ENCODE measurements around the gene EFTUD2.

EFTUD2 gene

GRCh38 chr17:44865231-44865660 is 34.0 kb downstream of the EFTUD2 start:
- Histone ChIP-seq H3K27ac (ENCODE audit: low read length) (no peak overlapping the region), H3K79me2 (ENCODE audit: low read length) (no peaks in the 10 kb centered on the region), H3K27me3 (ENCODE audit: low read depth, low read length) (no peaks in the 10 kb centered on the region), H4K20me1 (ENCODE audit: insufficient read depth, low read length) (no peaks in the 10 kb centered on the region), H2AFZ (ENCODE audit: low read depth, low read length) (no peak overlapping the region), H3K4me3 (ENCODE audit: low read length) (no peak overlapping the region), H3K9me3 (ENCODE audit: insufficient read depth, low read length) (no peaks in the 10 kb centered on the region), H3K4me1 (ENCODE audit: low read length) (no peaks in the 10 kb centered on the region), H3K4me2 (ENCODE audit: low read length) (no peak overlapping the region), H3K36me3 (replicated peaks; ENCODE audit: low read depth, low read length) (peaks cover 55% of the 10 kb centered on the region), H3K9ac (ENCODE audit: low read length) (no peak overlapping the region)
- TF ChIP-seq CTCF (IDR thresholded peaks at IDR 0.05; ENCODE audit: low read depth, low read length) = peak; percentile 91
- no peak for TF ChIP-seq EZH2phosphoT487 (IDR thresholded peaks at IDR 0.05; ENCODE audit: low read depth)

- TF ChIP-seq CTCF (IDR thresholded peaks at IDR 0.05; ENCODE audit: low read depth, low read length) = no peak
- no peak for TF ChIP-seq EZH2phosphoT487 (IDR thresholded peaks at IDR 0.05; ENCODE audit: low read depth)
- Histone ChIP-seq H3K9ac (ENCODE audit: low read length) (no peak overlapping the region), H3K9me3 (ENCODE audit: insufficient read depth, low read length) (no peaks in the 10 kb centered on the region), H3K27me3 (ENCODE audit: low read depth, low read length) (no peaks in the 10 kb centered on the region), H3K79me2 (ENCODE audit: low read length) (no peaks in the 10 kb centered on the region), H2AFZ (ENCODE audit: low read depth, low read length) (no peak overlapping the region), H3K4me2 (ENCODE audit: low read length) (no peak overlapping the region), H4K20me1 (ENCODE audit: insufficient read depth, low read length) (no peaks in the 10 kb centered on the region), H3K36me3 (replicated peaks; ENCODE audit: low read depth, low read length) (peaks cover 57% of the 10 kb centered on the region), H3K4me1 (ENCODE audit: low read length) (no peaks in the 10 kb centered on the region), H3K27ac (ENCODE audit: low read length) (no peak overlapping the region), H3K4me3 (ENCODE audit: low read length) (no peak overlapping the region)
Measured at GRCh38 chr17:44864831-44865230, 34.4 kb downstream of the EFTUD2 start.

- TF ChIP-seq CTCF (IDR thresholded peaks at IDR 0.05; ENCODE audit: low read depth, low read length) = no peak
- TF ChIP-seq EZH2phosphoT487 (IDR thresholded peaks at IDR 0.05; ENCODE audit: low read depth) = no peak
- H4K20me1 ChIP-seq (ENCODE audit: insufficient read depth, low read length) = no peaks in the 10 kb centered on the region
- H3K79me2 ChIP-seq (ENCODE audit: low read length) = no peaks in the 10 kb centered on the region
- H3K9me3 ChIP-seq (ENCODE audit: insufficient read depth, low read length) = no peaks in the 10 kb centered on the region
- H3K36me3 ChIP-seq (replicated peaks; ENCODE audit: low read depth, low read length) = peaks cover 56% of the 10 kb centered on the region
- H3K9ac ChIP-seq (ENCODE audit: low read length) = no peak overlapping the region
- no peak overlapping the region for H3K4me3 ChIP-seq (ENCODE audit: low read length)
- no peak overlapping the region for H3K4me2 ChIP-seq (ENCODE audit: low read length)
- no peaks in the 10 kb centered on the region for H3K27me3 ChIP-seq (ENCODE audit: low read depth, low read length)
- no peaks in the 10 kb centered on the region for H3K4me1 ChIP-seq (ENCODE audit: low read length)
- no peak overlapping the region for H2AFZ ChIP-seq (ENCODE audit: low read depth, low read length)
- H3K27ac ChIP-seq (ENCODE audit: low read length) = no peak overlapping the region
Measured at GRCh38 chr17:44863061-44863918, 36.0 kb downstream of the EFTUD2 start.

GRCh38 chr17:44862278-44862914 is 36.8 kb downstream of the EFTUD2 start:
- TF ChIP-seq EZH2phosphoT487 (IDR thresholded peaks at IDR 0.05; ENCODE audit: low read depth) = no peak
- TF ChIP-seq CTCF (IDR thresholded peaks at IDR 0.05; ENCODE audit: low read depth, low read length) = no peak
- Histone ChIP-seq H3K4me2 (ENCODE audit: low read length) (no peak overlapping the region), H3K4me1 (ENCODE audit: low read length) (no peaks in the 10 kb centered on the region), H2AFZ (ENCODE audit: low read depth, low read length) (no peak overlapping the region), H3K79me2 (ENCODE audit: low read length) (no peaks in the 10 kb centered on the region), H4K20me1 (ENCODE audit: insufficient read depth, low read length) (no peaks in the 10 kb centered on the region), H3K4me3 (ENCODE audit: low read length) (no peak overlapping the region), H3K9ac (ENCODE audit: low read length) (no peak overlapping the region), H3K9me3 (ENCODE audit: insufficient read depth, low read length) (no peaks in the 10 kb centered on the region), H3K36me3 (replicated peaks; ENCODE audit: low read depth, low read length) (peaks cover 52% of the 10 kb centered on the region), H3K27ac (ENCODE audit: low read length) (no peak overlapping the region), H3K27me3 (ENCODE audit: low read depth, low read length) (no peaks in the 10 kb centered on the region)

Data from OCI-LY3 (cell line).